HG03457 (cell line): ENCODE data around the gene P2RX4.
"Not testable (repeated sequence)": the region's sequence is repeated elsewhere in the genome, so short reads cannot be mapped to it uniquely, and the experiment has no call there.

ENCODE experiments used
- ATAC-seq: cut with Tn5 transposase; IDR thresholded peaks from one replicate; pipeline ENCODE4 v1.9.1; 2021; ENCODE audit warnings: moderate number of reproducible peaks; ENCODE audit not compliant: unreplicated experiment

Gene P2RX4

GRCh38 chr12:121264951-121265515, 55.1 kb downstream of the P2RX4 start:
- ATAC-seq = no peak

GRCh38 chr12:121267822-121268221, 57.9 kb downstream of the P2RX4 start:
- ATAC-seq = no peak

GRCh38 chr12:121273364-121273896, 63.5 kb downstream of the P2RX4 start:
- no peak for ATAC-seq

- no peak for ATAC-seq
These were observed 64.3 kb downstream of the P2RX4 start for GRCh38 chr12:121274036-121274763.

GRCh38 chr12:121277374-121277759, 67.4 kb downstream of the P2RX4 start:
- ATAC-seq = no peak

GRCh38 chr12:121278169-121279070, 68.5 kb downstream of the P2RX4 start:
- no peak for ATAC-seq

GRCh38 chr12:121279071-121279375, 69.1 kb downstream of the P2RX4 start:
- ATAC-seq = no peak

GRCh38 chr12:121279507-121279915, 69.6 kb downstream of the P2RX4 start:
- ATAC-seq = no peak

GRCh38 chr12:121280531-121280930, 70.6 kb downstream of the P2RX4 start:
- not testable (repeated sequence) for ATAC-seq

GRCh38 chr12:121281116-121281515, 71.2 kb downstream of the P2RX4 start:
- not testable (repeated sequence) for ATAC-seq

GRCh38 chr12:121282072-121282742, 72.3 kb downstream of the P2RX4 start:
- ATAC-seq = no peak

GRCh38 chr12:121282910-121283309, 73.0 kb downstream of the P2RX4 start:
- ATAC-seq = not testable (repeated sequence)

- ATAC-seq = no peak
These were observed 73.5 kb downstream of the P2RX4 start for GRCh38 chr12:121283388-121283787.
